Naive thymus-derived CD4-positive, alpha-beta T cell (primary cell): ENCODE results near the gene CAPN10. TPM values are rescaled to one million over a fixed set of nuclear protein-coding genes. Genes with fewer than 3 reads are reported as not detected.
A peak's percentile ranks its signal among the peaks of the same experiment; 100 is the strongest.

ENCODE experiments used
- ATAC-seq: fragments of 150-1000 bp; cut with Tn5 transposase; 2 replicates; pipeline ENCODE4 v1.10.0; 2021; ENCODE audit warnings: mild to moderate bottlenecking, moderate library complexity
- CTCF ChIA-PET: fragments of 350-600 bp; sonication (Branson Sonifier 250); formaldehyde crosslinking; loops from one replicate; lab custom pipeline; 2021; ENCODE audit warnings: antibody characterized with exemption; lab: Charles Lee
- POLR2A ChIA-PET: fragments of 350-600 bp; sonication (Branson Sonifier 250); formaldehyde crosslinking; loops from one replicate; lab custom pipeline; 2021; ENCODE audit warnings: antibody characterized with exemption, inconsistent platforms; lab: Charles Lee
- DNase-seq, 9 donors: peaks; one replicate each; pipeline versions ENCODE4 v3.0.0 to v3.0.0-alpha.2; 2020 to 2022; ENCODE audit warnings: mixed read lengths in 1 of 9
- H3K27ac ChIP-seq: one replicate; pipeline ENCODE4 v1.7.0; 2013; ENCODE audit warnings: mild to moderate bottlenecking, low read depth, low read length, moderate library complexity
- H3K27me3 ChIP-seq, 2 donors: one replicate each; pipeline ENCODE4 v1.7.0; 2013; ENCODE audit warnings: low read length in 2 of 2, mild to moderate bottlenecking in 2 of 2, moderate library complexity in 2 of 2; ENCODE audit not compliant: control insufficient read depth in 2 of 2, insufficient read depth in 2 of 2
- H3K36me3 ChIP-seq, 3 experiments: 1 replicate in 2 of 3; 2 replicates in 1 of 3; pipeline ENCODE4 v1.7.0; 2013; ENCODE audit warnings: low read length in 3 of 3, mild to moderate bottlenecking in 3 of 3, moderate library complexity in 1 of 3; ENCODE audit not compliant: insufficient read depth in 3 of 3, control insufficient read depth in 2 of 3
- H3K4me1 ChIP-seq, 2 donors: one replicate each; pipeline ENCODE4 v1.7.0; 2013; ENCODE audit warnings: low read length in 2 of 2, mild to moderate bottlenecking in 2 of 2, moderate library complexity in 1 of 2; ENCODE audit not compliant: control insufficient read depth in 2 of 2, insufficient read depth in 2 of 2
- H3K4me3 ChIP-seq: 2 replicates; pipeline ENCODE4 v1.7.0; 2013; ENCODE audit warnings: mild to moderate bottlenecking, low read length
- H3K9me3 ChIP-seq, 3 experiments: 1 replicate in 2 of 3; 2 replicates in 1 of 3; pipeline ENCODE4 v1.7.0; 2013; ENCODE audit warnings: low read length in 3 of 3; ENCODE audit not compliant: control insufficient read depth in 2 of 3
- H3K27ac Mint-ChIP-seq, 9 donors: one replicate each; pipeline ENCODE4 v1.8.0; 2020 to 2022; ENCODE audit warnings: mixed read lengths in 9 of 9, mild to moderate bottlenecking in 8 of 9, moderate library complexity in 5 of 9, inconsistent platforms in 2 of 9
- H3K27me3 Mint-ChIP-seq, 5 donors: one replicate each; pipeline ENCODE4 v1.8.0; 2021 to 2022; ENCODE audit warnings: mixed read lengths in 5 of 5, mild to moderate bottlenecking in 1 of 5
- H3K36me3 Mint-ChIP-seq, 5 donors: one replicate each; pipeline ENCODE4 v1.8.0; 2020 to 2022; ENCODE audit warnings: mixed read lengths in 5 of 5, mild to moderate bottlenecking in 3 of 5, inconsistent platforms in 1 of 5
- H3K4me1 Mint-ChIP-seq, 7 donors: one replicate each; pipeline ENCODE4 v1.8.0; 2020 to 2022; ENCODE audit warnings: mixed read lengths in 7 of 7, mild to moderate bottlenecking in 3 of 7, inconsistent platforms in 1 of 7
- H3K4me3 Mint-ChIP-seq, 10 donors: one replicate each; pipeline ENCODE4 v1.8.0; 2020 to 2022; ENCODE audit warnings: mild to moderate bottlenecking in 10 of 10, mixed read lengths in 10 of 10, moderate library complexity in 6 of 10, inconsistent platforms in 2 of 10
- H3K9me3 Mint-ChIP-seq, 11 donors: one replicate each; pipeline ENCODE4 v1.8.0; 2020 to 2022; ENCODE audit warnings: mixed read lengths in 11 of 11, mild to moderate bottlenecking in 4 of 11, inconsistent platforms in 1 of 11, moderate library complexity in 1 of 11
- intact Hi-C, 2 donors: fragments of 100-400 bp; cut with micrococcal nuclease; formaldehyde crosslinking; loops; one replicate each; pipeline ENCODE4 v1.15.1; 2023
- polyA plus RNA-seq, 2 donors: library from polyadenylated mRNA; unstranded; fragments of 300-500 nt; fragmentation: Illumina TruSeq; gene quantifications; one replicate each; pipeline ENCODE4 v1.2.3, GENCODE V29; 2021
- total RNA-seq, 6 experiments: library from RNA in 5 of 6; stranded (reverse) in 5 of 6; gene quantifications; 1 replicate in 5 of 6; 2 replicates in 1 of 6; pipeline ENCODE4 v1.2.3 and lab custom pipeline; 2021 to 2026

CAPN10 gene
- total and polyA plus RNA-seq, 7 experiments from 2014 or later, result 8.4 to 74.8 (median 54.9) TPM

DNA sequence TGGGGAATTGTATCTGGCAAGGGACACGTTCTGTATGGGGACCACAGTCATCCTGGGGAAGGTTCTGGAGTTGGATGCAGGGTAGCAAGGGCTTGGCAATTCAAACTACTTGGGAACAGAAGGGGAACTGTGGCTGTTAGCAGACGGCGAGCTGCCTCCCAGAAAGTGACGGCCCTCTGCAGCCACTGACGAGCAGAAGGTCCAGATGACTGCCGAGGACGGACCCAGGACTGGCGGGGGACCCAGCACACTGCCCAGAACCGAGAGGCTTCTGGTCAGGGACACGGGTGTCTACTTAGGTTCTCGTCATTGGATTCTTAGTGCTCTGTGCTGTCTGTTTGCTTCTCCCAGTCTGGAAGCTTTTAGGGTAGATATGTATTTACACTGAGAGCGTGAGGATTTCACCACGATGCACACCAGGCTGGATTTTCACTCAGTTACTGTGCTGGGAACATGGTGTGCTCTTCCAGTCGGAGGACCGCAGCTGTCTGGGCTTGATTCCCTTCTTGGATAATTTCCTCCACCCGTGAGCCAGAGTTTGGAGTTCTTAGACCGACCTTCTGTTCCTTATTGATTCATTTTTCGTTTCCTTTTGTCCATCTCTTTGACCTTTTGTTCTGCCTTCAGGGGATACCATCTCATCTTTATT, 52.1 kb downstream of the CAPN10 start:
- H3K27ac Mint-ChIP-seq, result peak overlapping the region in 1 of 9 donors; percentile 47
- H3K27me3 Mint-ChIP-seq, result peaks cover 0 to 4% (median 0%) of the 10 kb centered on the region in 5 donors

GRCh38 chr2:240639566-240639965, 53.0 kb downstream of the CAPN10 start:
- no peak for ATAC-seq
- Mint-ChIP-seq H3K4me1 (peaks cover 0 to under 1% (median 0%) of the 10 kb centered on the region in 7 donors), H3K27ac (no peak overlapping the region), H3K9me3 (peaks cover 0 to 6% (median 3%) of the 10 kb centered on the region in 11 donors), H3K27me3 (peaks cover 0 to 4% (median 0%) of the 10 kb centered on the region in 5 donors), H3K4me3 (no peak overlapping the region), H3K36me3 (peaks cover 0 to 5% (median 0%) of the 10 kb centered on the region in 5 donors)
- no peaks in the 10 kb centered on the region for H3K4me1 ChIP-seq
- no peak for DNase-seq
- intact Hi-C loops, result no loop called here
- POLR2A ChIA-PET, result no interaction called here
- CTCF ChIA-PET, result interaction anchor here (0.6 kb wide), 2 partner anchors 58 to 1311 kb away, joined by 3 read pairs; no protein-coding TSS in a partner anchor
- H3K27ac ChIP-seq, result no peak overlapping the region
- no peaks in the 10 kb centered on the region for H3K36me3 ChIP-seq
- H3K4me3 ChIP-seq, result no peak overlapping the region
- H3K27me3 ChIP-seq, result no peaks in the 10 kb centered on the region
- no peaks in the 10 kb centered on the region for H3K9me3 ChIP-seq

More for the DNA sequence above, 52.1 kb downstream of the CAPN10 start:
- ATAC-seq (no peak), DNase-seq (no peak)
- peak overlapping the region in 1 of 10 donors; percentile 47 for H3K4me3 Mint-ChIP-seq
- H3K4me3 ChIP-seq, result no peak overlapping the region
- ChIA-PET CTCF (interaction anchor here (0.6 kb wide), 1 partner anchor 57 kb away, joined by 3 read pairs; no protein-coding TSS in a partner anchor), POLR2A (no interaction called here)
- H3K4me1 Mint-ChIP-seq, result no peaks in the 10 kb centered on the region
- H3K9me3 ChIP-seq, result peaks cover 0 to 5% (median 0%) of the 10 kb centered on the region in 3 experiments
- H3K36me3 Mint-ChIP-seq, result peaks cover 0 to 13% (median under 1%) of the 10 kb centered on the region in 5 donors
- H3K27ac ChIP-seq, result no peak overlapping the region
- intact Hi-C loops, result no loop called here
- H3K36me3 ChIP-seq, result no peaks in the 10 kb centered on the region
- H3K9me3 Mint-ChIP-seq, result peaks cover 0 to 15% (median 9%) of the 10 kb centered on the region in 11 donors
- H3K27me3 ChIP-seq, result no peaks in the 10 kb centered on the region
- no peaks in the 10 kb centered on the region for H3K4me1 ChIP-seq

- peaks cover 0 to 4% (median 3%) of the 10 kb centered on the region in 7 donors for H3K4me1 Mint-ChIP-seq
- Histone ChIP-seq H3K27ac (no peak overlapping the region), H3K36me3 (no peaks in the 10 kb centered on the region), H3K4me3 (no peak overlapping the region), H3K27me3 (no peaks in the 10 kb centered on the region), H3K9me3 (no peaks in the 10 kb centered on the region), H3K4me1 (peaks cover 0 to 4% of the 10 kb centered on the region in 2 donors)
- no peak overlapping the region for H3K4me3 Mint-ChIP-seq
- ChIA-PET CTCF (no interaction called here), POLR2A (no interaction called here)
- H3K36me3 Mint-ChIP-seq, result no peaks in the 10 kb centered on the region
- peaks cover 0 to 4% (median 0%) of the 10 kb centered on the region in 5 donors for H3K27me3 Mint-ChIP-seq
- ATAC-seq, result no peak
- no peak for DNase-seq
- H3K9me3 Mint-ChIP-seq, result peaks cover 0 to 2% (median 0%) of the 10 kb centered on the region in 11 donors
- intact Hi-C loops, result no loop called here
- no peak overlapping the region for H3K27ac Mint-ChIP-seq
These were observed 54.4 kb downstream of the CAPN10 start for GRCh38 chr2:240640939-240641338.

DNA sequence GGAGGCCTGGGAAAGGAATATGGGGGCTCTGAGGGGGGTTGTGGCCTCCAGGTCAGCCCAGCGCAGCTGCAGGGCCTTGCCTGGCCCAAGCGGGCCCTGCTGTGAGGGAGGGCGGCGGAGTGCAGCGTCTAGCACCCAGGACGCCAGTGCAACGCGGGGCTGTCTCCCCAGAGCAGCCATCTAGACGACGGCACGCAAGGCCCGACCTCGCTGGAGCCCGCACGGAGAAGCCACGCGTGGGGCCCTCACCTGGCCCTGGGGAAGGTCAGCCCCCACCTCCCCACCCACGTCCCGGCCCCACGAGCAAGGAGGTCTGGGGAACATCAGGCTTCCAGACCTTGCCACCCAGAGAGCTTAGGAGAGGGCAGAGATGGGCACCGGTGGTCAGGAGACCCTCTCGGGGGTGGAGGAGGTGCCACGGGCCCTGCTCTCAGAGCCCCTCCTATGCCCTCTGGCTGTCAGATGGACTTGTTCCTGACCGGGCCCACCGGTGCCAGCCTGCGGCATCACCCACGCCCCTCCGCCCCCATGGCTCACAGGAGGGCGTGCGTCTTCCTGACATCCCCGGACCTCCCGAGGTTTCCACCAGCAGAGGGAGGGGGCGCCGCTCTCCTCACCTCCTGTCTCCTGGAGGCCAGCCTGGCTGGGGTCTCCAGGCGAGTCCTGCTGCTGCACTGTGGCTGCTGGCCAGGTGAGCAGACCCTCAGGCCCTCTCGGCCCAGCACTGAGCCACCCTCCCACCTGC, 55.7 kb downstream of the CAPN10 start:
- Mint-ChIP-seq H3K4me1 (peaks cover 0 to 9% (median 8%) of the 10 kb centered on the region in 7 donors), H3K27me3 (peaks cover 0 to 4% (median 0%) of the 10 kb centered on the region in 5 donors), H3K27ac (no peak overlapping the region), H3K4me3 (no peak overlapping the region), H3K36me3 (no peaks in the 10 kb centered on the region), H3K9me3 (peaks cover 0 to 2% (median 0%) of the 10 kb centered on the region in 11 donors)
- ChIA-PET CTCF (no interaction called here), POLR2A (no interaction called here)
- Histone ChIP-seq H3K27ac (no peak overlapping the region), H3K4me3 (no peak overlapping the region), H3K27me3 (no peaks in the 10 kb centered on the region), H3K36me3 (no peaks in the 10 kb centered on the region), H3K9me3 (no peaks in the 10 kb centered on the region), H3K4me1 (peaks cover 0 to 4% of the 10 kb centered on the region in 2 donors)
- intact Hi-C loops, result no loop called here
- ATAC-seq (no peak), DNase-seq (no peak)

DNA sequence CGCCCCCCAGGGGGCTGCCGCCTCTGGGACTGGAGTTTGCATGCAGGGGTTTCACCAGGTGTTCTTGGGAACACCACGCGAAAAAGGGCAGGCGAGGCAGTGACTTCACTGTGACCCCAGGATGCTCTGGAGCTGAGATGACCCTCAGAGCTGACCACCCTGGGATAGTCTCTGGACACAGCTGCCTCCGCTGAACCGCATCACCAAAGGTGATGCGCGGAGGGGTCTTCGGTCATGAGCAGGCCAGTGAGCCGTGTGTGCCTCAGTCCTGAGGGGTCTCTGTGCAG, 56.2 kb downstream of the CAPN10 start:
- Mint-ChIP-seq H3K27me3 (peaks cover 0 to 8% (median 4%) of the 10 kb centered on the region in 5 donors), H3K4me3 (no peak overlapping the region), H3K4me1 (peaks cover 0 to 9% (median 8%) of the 10 kb centered on the region in 7 donors), H3K27ac (no peak overlapping the region), H3K9me3 (peaks cover 0 to 2% (median 0%) of the 10 kb centered on the region in 11 donors), H3K36me3 (no peaks in the 10 kb centered on the region)
- DNase-seq (no peak), ATAC-seq (no peak)
- Histone ChIP-seq H3K27me3 (no peaks in the 10 kb centered on the region), H3K9me3 (no peaks in the 10 kb centered on the region), H3K27ac (no peak overlapping the region), H3K36me3 (no peaks in the 10 kb centered on the region), H3K4me3 (no peak overlapping the region), H3K4me1 (peaks cover 0 to 4% of the 10 kb centered on the region in 2 donors)
- intact Hi-C loops, result no loop called here
- ChIA-PET POLR2A (no interaction called here), CTCF (no interaction called here)

GRCh38 chr2:240643093-240643810, 56.7 kb downstream of the CAPN10 start:
- intact Hi-C loops, result no loop called here
- Mint-ChIP-seq H3K4me3 (no peak overlapping the region), H3K36me3 (no peaks in the 10 kb centered on the region), H3K27ac (no peak overlapping the region), H3K4me1 (peaks cover 0 to 9% (median 8%) of the 10 kb centered on the region in 7 donors), H3K9me3 (peaks cover 0 to 2% (median 0%) of the 10 kb centered on the region in 11 donors), H3K27me3 (peaks cover 0 to 9% (median 6%) of the 10 kb centered on the region in 5 donors)
- POLR2A ChIA-PET, result no interaction called here
- Histone ChIP-seq H3K4me1 (peaks cover 0 to 4% of the 10 kb centered on the region in 2 donors), H3K27me3 (no peaks in the 10 kb centered on the region), H3K36me3 (no peaks in the 10 kb centered on the region), H3K4me3 (no peak overlapping the region), H3K27ac (no peak overlapping the region), H3K9me3 (no peaks in the 10 kb centered on the region)
- CTCF ChIA-PET, result no interaction called here
- DNase-seq (no peak), ATAC-seq (no peak)
